WI38 (cell line): ENCODE measurements around the gene WNK2.

Experiments
- H3K4me3 ChIP-seq: 2 replicates; pipeline ENCODE4 v1.5.1; 2011; ENCODE audit warnings: low read depth, mild to moderate bottlenecking, control low read depth, low read length
- TF ChIP-seq, protein P1 (sequence below): IDR thresholded peaks from 2 replicates; pipeline ENCODE4 v1.5.1; 2012; ENCODE audit warnings: low read depth, mild to moderate bottlenecking, control low read depth, low read length

WNK2 gene

DNA sequence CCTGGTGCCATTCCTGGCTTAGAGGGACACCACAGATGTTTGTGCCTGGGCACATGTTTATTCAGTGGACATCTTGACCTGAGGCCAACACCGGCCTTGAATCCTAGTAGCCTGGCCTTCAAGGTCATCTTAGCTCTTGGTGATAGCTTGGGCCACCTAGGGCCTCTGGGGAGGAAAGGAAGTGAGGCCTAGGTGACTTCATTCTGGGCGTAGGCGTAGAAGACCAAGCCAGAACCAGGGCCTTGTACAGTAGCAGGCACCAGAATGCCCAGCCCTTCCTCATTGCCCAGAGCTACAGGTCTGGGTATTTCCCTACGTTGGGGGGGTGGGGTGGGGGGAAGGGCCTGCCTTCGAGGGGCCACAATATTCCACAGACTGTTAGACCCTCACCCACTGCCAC lies 33.8 kb downstream of the WNK2 start:
- no peak overlapping the region for H3K4me3 ChIP-seq
- TF ChIP-seq, protein P1, sequence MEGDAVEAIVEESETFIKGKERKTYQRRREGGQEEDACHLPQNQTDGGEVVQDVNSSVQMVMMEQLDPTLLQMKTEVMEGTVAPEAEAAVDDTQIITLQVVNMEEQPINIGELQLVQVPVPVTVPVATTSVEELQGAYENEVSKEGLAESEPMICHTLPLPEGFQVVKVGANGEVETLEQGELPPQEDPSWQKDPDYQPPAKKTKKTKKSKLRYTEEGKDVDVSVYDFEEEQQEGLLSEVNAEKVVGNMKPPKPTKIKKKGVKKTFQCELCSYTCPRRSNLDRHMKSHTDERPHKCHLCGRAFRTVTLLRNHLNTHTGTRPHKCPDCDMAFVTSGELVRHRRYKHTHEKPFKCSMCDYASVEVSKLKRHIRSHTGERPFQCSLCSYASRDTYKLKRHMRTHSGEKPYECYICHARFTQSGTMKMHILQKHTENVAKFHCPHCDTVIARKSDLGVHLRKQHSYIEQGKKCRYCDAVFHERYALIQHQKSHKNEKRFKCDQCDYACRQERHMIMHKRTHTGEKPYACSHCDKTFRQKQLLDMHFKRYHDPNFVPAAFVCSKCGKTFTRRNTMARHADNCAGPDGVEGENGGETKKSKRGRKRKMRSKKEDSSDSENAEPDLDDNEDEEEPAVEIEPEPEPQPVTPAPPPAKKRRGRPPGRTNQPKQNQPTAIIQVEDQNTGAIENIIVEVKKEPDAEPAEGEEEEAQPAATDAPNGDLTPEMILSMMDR: no peak

DNA sequence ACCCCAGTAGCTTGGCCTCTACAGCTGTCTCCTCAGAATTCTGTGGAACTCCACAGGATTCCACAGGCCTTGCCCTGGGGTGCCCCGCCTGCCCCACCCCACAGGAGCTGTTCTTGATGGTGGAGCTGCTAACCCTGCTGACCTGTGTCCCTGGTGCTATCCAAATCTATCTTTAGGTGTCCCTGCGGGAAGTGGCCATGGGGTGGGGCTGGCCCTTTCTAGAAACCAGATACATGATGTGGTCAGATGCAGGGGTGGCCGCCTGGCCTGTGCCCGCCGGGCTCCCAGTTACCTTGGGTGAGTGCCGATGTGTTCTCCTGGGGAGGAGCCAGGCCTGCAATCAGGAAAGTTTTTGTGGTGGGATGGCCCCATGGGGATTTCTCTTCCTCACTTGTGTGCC lies 34.2 kb downstream of the WNK2 start:
- no peak overlapping the region for H3K4me3 ChIP-seq
- TF ChIP-seq, protein P1: no peak

DNA sequence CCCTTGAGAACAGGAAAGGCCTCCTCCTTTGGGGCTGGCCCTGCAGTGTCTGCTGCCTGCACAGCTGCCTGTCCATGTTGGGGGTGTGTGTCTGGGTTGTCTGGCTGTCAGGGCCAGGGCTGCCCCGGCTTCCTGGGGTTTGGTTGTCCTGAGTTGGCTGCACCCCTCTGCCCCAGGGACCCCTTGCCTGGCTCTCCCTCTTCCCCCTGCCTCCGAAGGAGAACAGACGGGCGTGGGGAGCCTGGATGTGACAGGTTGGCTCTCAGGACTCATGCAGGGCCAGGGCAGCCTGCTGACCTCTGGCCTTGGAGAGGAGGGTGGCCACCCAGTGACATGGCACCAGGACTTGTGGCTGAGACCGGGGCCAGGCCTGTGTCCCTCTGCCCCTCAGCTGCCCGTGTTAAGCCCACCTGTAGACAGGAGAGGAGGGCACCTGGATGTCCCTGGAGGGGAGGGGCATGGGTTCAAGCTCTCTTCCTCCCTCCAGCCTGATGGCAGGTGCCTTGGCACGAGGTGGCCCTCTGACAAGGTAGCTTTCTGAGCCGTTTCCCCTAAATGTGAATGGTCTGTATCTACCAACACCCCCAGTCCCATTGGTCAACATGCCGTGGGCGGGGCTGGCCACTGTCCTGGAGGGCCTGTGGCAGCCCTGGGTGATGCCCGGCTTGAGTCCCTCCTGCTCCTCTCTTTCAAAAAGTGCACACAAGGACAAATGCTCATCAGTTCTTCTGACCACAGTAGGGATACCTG lies 34.9 kb downstream of the WNK2 start:
- H3K4me3 ChIP-seq: no peak overlapping the region
- TF ChIP-seq, protein P1: no peak

DNA sequence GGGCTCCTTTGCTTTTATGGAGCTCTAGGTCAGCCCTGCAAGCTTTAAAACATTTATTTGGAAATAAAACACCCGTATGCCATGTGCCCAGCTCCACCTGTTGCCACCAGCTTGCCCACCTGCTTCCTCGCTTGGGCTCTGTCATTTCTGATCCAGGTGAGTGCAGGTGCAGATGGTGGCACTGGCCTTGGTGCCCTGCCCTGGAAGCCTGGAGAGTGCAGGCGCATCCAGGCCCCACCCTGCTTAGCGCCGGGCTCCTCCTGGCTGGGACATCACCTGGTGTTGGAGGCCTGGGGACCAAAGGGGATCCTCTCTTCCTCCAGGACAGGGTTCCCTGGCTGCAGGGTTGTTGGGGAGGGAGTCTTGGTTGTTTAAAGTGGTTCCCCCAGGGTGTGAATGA lies 35.8 kb downstream of the WNK2 start:
- TF ChIP-seq, protein P1: no peak
- no peak overlapping the region for H3K4me3 ChIP-seq

DNA sequence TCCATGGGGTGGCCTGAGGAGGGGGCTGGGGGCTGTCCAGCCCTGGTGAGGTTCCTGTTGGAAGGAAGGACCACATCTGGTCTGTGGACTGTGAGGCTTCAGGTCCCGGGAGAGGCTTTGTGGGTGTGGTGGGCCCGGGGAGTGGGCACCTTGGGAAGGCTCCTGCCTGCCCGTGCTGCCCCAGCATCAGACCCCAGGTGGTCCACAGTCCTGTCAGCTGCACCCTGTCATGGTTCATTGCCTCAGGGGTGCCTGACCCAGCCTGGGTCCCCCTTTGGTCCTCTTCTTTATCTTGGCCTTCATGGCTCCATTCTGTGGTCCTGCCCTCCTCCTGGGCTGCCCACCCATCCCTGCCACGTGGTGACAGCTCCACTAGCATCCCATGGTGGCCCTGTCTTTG lies 36.7 kb downstream of the WNK2 start:
- TF ChIP-seq, protein P1: no peak

DNA sequence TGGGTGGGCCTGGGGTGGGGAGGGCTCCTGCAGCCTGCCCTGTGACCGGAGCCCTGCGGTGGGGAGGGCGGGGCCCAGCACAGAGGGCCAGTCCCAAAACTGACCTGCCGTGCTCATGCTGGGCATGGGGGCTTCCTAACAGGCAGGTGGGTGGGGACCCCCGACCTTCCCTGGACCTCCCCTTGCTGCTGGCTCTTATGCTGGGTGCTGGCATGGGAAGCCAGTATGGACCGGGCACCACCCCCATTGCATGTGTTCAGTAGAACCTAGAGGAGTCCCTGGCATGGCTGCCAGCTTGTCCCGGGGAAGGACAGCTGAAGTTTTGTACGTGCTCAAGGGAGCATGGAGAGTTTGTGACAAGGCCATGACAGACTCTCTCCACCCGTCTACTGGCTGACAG lies 37.1 kb downstream of the WNK2 start:
- TF ChIP-seq, protein P1: no peak
- H3K4me3 ChIP-seq: no peak overlapping the region

More for the DNA sequence above, 36.7 kb downstream of the WNK2 start:
- H3K4me3 ChIP-seq: no peak overlapping the region

DNA sequence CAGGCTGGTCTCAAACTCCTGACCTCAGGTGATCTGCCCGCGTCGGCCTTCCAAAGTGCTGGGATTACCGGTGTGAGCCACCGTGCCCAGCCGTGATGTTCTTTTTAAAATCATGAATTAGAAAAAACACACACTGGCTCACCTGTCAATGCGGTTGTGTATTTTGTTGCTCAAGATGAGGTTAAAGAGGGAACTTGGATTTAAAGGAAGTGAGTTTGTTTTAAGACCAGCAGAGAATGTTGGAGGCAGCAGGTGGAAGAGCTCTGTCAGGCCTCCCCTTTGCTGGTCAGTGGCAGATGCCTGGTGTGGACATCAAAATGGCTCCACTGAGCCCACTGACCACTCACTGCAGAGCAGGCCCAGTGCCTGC lies 38.9 kb downstream of the WNK2 start:
- no peak overlapping the region for H3K4me3 ChIP-seq
- TF ChIP-seq, protein P1: no peak
